GM19099 (cell line): ENCODE data around the gene ARPC5L.

Experiments
- POLR2A ChIP-seq: IDR thresholded peaks from 3 replicates; pipeline ENCODE4 v1.6.1; 2011; ENCODE audit warnings: low read depth; ENCODE audit not compliant: insufficient read length; ENCODE audit errors: extremely low read depth

ARPC5L gene

GRCh38 chr9:124861342-124862229 is at the start of gene ARPC5L, which contains the start of gene RPL35:
Gene ARPC5L (plus strand): TSS chr9:124862130. CDS start chr9:124869291, 7,161 bp downstream.
Gene RPL35 (minus strand): TSS chr9:124861957. CDS start chr9:124861912, 45 bp downstream.
- peak; percentile 98 for TF ChIP-seq POLR2A

GRCh38 chr9:124812441-124812876 is 49.5 kb upstream of the ARPC5L start:
- TF ChIP-seq POLR2A: no peak

GRCh38 chr9:124813041-124813440 is 48.9 kb upstream of the ARPC5L start:
- TF ChIP-seq POLR2A: no peak

- no peak for TF ChIP-seq POLR2A
Measured at GRCh38 chr9:124813501-124814163, 48.3 kb upstream of the ARPC5L start.

GRCh38 chr9:124814164-124814535 is 47.8 kb upstream of the ARPC5L start:
- no peak for TF ChIP-seq POLR2A

GRCh38 chr9:124815601-124816000 is 46.3 kb upstream of the ARPC5L start:
- TF ChIP-seq POLR2A: no peak

- TF ChIP-seq POLR2A: no peak
Measured at GRCh38 chr9:124818431-124819281, 43.3 kb upstream of the ARPC5L start.

GRCh38 chr9:124820698-124821623 is 41.0 kb upstream of the ARPC5L start:
- TF ChIP-seq POLR2A: no peak

- no peak for TF ChIP-seq POLR2A
Measured at GRCh38 chr9:124828489-124829333, 33.2 kb upstream of the ARPC5L start.

- TF ChIP-seq POLR2A: no peak
Measured at GRCh38 chr9:124829334-124829669, 32.6 kb upstream of the ARPC5L start.

GRCh38 chr9:124830593-124830992 is 31.3 kb upstream of the ARPC5L start:
- TF ChIP-seq POLR2A: no peak

- TF ChIP-seq POLR2A: no peak
Measured at GRCh38 chr9:124831642-124832364, 30.1 kb upstream of the ARPC5L start.

- TF ChIP-seq POLR2A: no peak
Measured at GRCh38 chr9:124834591-124834990, 27.3 kb upstream of the ARPC5L start.

GRCh38 chr9:124835026-124835557 is 26.8 kb upstream of the ARPC5L start:
- no peak for TF ChIP-seq POLR2A
